Cardiac muscle cell (in vitro differentiated cells and primary cell): ENCODE measurements around the gene TCEAL9. TPM values are rescaled to one million over a fixed set of nuclear protein-coding genes. Genes with fewer than 3 reads are reported as not detected.
"Not testable (repeated sequence)": the region's sequence is repeated elsewhere in the genome, so short reads cannot be mapped to it uniquely, and the experiment has no call there.

ENCODE experiments used
- DNase-seq, 2 donors: peaks; one replicate each; pipeline versions ENCODE4 v3.0.0 to v3.0.0-alpha.2; 2010 to 2017; ENCODE audit warnings: low read depth in 1 of 2, low spot score in 1 of 2
- H3K27ac ChIP-seq: fragments of 200-600 bp; sonication (generic); 2 replicates; pipeline ENCODE4 v1.5.1; 2016
- H3K27me3 ChIP-seq: fragments of 200-600 bp; sonication (generic); 2 replicates; pipeline ENCODE4 v1.6.0; 2016; ENCODE audit warnings: control low read depth
- H3K36me3 ChIP-seq: fragments of 200-600 bp; sonication (generic); 2 replicates; pipeline ENCODE4 v1.5.1; 2016; ENCODE audit warnings: control low read depth
- H3K4me1 ChIP-seq: fragments of 200-600 bp; sonication (generic); 2 replicates; pipeline ENCODE4 v1.8.1; 2017; ENCODE audit warnings: low read depth, mild to moderate bottlenecking, mixed run types
- H3K4me3 ChIP-seq: fragments of 200-600 bp; sonication (generic); 2 replicates; pipeline ENCODE4 v1.5.1; 2016; ENCODE audit warnings: mild to moderate bottlenecking
- H3K9me3 ChIP-seq: fragments of 200-600 bp; sonication (generic); 2 replicates; pipeline ENCODE4 v1.5.1; 2017; ENCODE audit warnings: low read depth, mild to moderate bottlenecking, control low read depth
- CTCF ChIP-seq: IDR thresholded peaks from 2 replicates; pipeline ENCODE4 v1.5.1; 2012; ENCODE audit warnings: low read depth, mild to moderate bottlenecking, low read length
- polyA plus RNA-seq: library from polyadenylated mRNA; unstranded; fragments of >200 nt; fragmentation: Nextera tagmentation; extraction: Ambion mirVana; gene quantifications from 2 replicates; pipeline ENCODE4 v1.2.1, GENCODE V29; 2016
- total RNA-seq: library from RNA; depleted of rRNA; stranded (reverse); fragments of >200 nt; gene quantifications from 2 replicates; pipeline ENCODE4 v1.2.3, GENCODE V29; 2016

Gene TCEAL9
- total and polyA plus RNA-seq, 2 experiments from 2014 or later = 171 to 422 TPM

GRCh38 chrX:103356858-103357257, 552 bp downstream of the TCEAL9 start:
- peak overlapping the region; percentile 97 for H3K27ac ChIP-seq
- H3K4me3 ChIP-seq = peak overlapping the region; percentile 99
- no peaks in the 10 kb centered on the region for H3K27me3 ChIP-seq
- peaks cover 7% of the 10 kb centered on the region for H3K36me3 ChIP-seq
- peak; percentile 28 to 62 for DNase-seq
- H3K4me1 ChIP-seq = peaks cover 22% of the 10 kb centered on the region
- no peak for TF ChIP-seq CTCF
- no peaks in the 10 kb centered on the region for H3K9me3 ChIP-seq

GRCh38 chrX:103357871-103358270, 1.6 kb downstream of the TCEAL9 start:
- TF ChIP-seq CTCF = no peak
- Histone ChIP-seq H3K27ac (peak overlapping the region; percentile 97), H3K36me3 (peaks cover 7% of the 10 kb centered on the region), H3K4me1 (peaks cover 28% of the 10 kb centered on the region), H3K4me3 (peak overlapping the region; percentile 99), H3K27me3 (no peaks in the 10 kb centered on the region), H3K9me3 (no peaks in the 10 kb centered on the region)
- DNase-seq = no peak

- DNase-seq, H3K9me3 ChIP-seq, H3K4me3 ChIP-seq, H3K36me3 ChIP-seq, H3K27me3 ChIP-seq: not testable (repeated sequence)
- peaks cover 28% of the 10 kb centered on the region for H3K4me1 ChIP-seq
- peak overlapping the region; percentile 62 for H3K27ac ChIP-seq
Observed at GRCh38 chrX:103359605-103360004, 3.3 kb downstream of the TCEAL9 start.

GRCh38 chrX:103360092-103360491, 3.8 kb downstream of the TCEAL9 start:
- H3K27me3 ChIP-seq = no peaks in the 10 kb centered on the region
- peak; percentile 47 to 50 for DNase-seq
- TF ChIP-seq CTCF = no peak
- no peaks in the 10 kb centered on the region for H3K9me3 ChIP-seq
- H3K36me3 ChIP-seq = peaks cover 7% of the 10 kb centered on the region
- peak overlapping the region; percentile 62 for H3K27ac ChIP-seq
- H3K4me3 ChIP-seq = no peak overlapping the region
- H3K4me1 ChIP-seq = peaks cover 28% of the 10 kb centered on the region

GRCh38 chrX:103360916-103361315, 4.6 kb downstream of the TCEAL9 start:
- Histone ChIP-seq H3K27ac (peak overlapping the region; percentile 62), H3K27me3 (no peaks in the 10 kb centered on the region), H3K4me1 (peaks cover 28% of the 10 kb centered on the region), H3K4me3 (no peak overlapping the region), H3K9me3 (no peaks in the 10 kb centered on the region), H3K36me3 (peaks cover 7% of the 10 kb centered on the region)
- no peak for TF ChIP-seq CTCF
- DNase-seq = no peak

- no peak for DNase-seq
- peaks cover 7% of the 10 kb centered on the region for H3K36me3 ChIP-seq
- H3K27me3 ChIP-seq = no peaks in the 10 kb centered on the region
- no peak overlapping the region for H3K27ac ChIP-seq
- H3K4me3 ChIP-seq = no peak overlapping the region
- TF ChIP-seq CTCF = no peak
- H3K4me1 ChIP-seq = peaks cover 28% of the 10 kb centered on the region
- H3K9me3 ChIP-seq = no peaks in the 10 kb centered on the region
Observed at GRCh38 chrX:103361798-103362197, 5.5 kb downstream of the TCEAL9 start.
